Measurements from ENCODE around the gene IKZF1.

IKZF1 gene

DNA sequence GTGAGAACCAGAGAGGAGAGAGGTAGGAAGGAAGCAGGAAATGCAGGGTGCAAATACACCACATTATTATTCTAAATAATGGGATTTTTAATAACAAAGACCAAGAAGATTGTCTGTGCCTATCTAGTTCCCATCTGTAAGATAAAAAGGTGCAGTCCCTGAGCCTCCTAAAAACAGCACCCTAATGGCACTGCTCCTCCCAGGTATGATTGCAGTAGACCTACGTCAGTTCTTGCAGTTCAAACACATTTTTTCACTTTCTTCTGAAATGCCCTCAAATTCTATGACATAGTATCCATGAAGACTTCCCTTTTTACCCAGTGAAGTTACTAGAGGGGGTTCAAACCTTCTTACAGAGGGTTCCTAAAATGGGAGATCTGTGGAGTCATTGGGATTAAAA is 75.0 kb downstream of the IKZF1 start:
- no peak for DNase-seq

DNA sequence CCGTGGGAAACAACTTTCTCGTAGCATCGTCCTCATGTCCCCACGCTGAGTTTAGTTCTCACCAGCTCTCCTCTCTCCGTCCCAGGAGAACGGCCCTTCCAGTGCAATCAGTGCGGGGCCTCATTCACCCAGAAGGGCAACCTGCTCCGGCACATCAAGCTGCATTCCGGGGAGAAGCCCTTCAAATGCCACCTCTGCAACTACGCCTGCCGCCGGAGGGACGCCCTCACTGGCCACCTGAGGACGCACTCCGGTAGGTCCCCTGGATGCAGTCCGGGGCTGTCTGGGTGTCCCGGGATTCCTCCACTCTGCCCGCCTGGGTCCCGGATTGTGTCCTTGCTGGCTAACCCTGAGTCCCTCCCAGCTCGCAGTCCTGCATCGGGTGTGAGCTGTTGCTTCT is 77.9 kb downstream of the IKZF1 start:
- no peak for DNase-seq

DNA sequence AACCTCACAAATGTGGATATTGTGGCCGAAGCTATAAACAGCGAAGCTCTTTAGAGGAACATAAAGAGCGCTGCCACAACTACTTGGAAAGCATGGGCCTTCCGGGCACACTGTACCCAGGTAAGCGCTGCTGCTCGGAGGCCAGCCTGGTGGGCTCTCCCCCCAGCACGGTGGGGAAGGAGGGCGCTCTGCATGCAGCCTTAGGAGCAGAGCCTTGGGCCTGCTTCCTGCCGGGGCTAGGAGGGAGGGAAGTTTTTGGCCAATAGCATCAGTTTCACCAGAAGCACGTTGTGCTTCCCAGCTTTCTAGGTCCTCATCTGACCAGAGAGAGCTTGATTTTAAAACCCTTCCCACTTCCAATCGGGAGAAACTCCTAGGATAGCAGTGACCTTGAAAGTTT is 82.8 kb downstream of the IKZF1 start:
- DNase-seq: no peak

DNA sequence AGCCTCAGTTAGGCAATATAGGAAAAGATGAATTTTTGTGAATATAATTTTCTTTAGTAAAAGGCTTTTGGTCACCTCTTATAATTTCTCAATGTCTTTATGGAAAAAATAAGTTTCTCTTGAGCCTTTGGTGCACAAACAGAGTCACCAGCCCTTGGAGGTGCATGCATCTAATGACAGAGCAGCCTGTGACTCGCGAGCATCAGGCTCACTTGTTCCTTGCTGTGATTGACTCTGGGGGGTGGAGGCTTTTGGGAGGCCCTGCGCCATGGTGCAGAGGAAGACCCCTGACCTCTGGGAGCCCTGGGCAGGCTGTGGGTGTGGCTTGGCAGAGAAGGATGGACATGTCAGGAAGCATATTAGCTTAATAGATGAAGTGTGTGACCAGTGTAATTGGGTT is 85.4 kb downstream of the IKZF1 start:
- DNase-seq: no peak

DNA sequence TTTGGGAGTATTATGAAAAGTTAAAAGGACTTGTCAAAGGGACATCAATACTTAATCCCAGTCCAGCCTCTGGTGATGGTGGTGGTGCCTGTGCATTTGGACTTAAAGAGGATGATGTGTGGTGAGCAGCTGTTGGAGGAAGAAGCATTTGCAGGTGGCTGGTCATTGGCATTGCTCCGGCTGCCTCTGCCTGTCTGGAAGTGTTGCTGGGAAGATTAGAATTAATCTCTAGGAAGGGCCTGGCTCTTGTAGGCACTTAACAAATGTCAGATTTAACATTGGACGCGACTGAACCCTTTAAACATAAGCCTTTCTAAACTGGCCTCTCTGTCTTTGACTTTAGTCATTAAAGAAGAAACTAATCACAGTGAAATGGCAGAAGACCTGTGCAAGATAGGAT is 86.9 kb downstream of the IKZF1 start:
- no peak for DNase-seq

DNA sequence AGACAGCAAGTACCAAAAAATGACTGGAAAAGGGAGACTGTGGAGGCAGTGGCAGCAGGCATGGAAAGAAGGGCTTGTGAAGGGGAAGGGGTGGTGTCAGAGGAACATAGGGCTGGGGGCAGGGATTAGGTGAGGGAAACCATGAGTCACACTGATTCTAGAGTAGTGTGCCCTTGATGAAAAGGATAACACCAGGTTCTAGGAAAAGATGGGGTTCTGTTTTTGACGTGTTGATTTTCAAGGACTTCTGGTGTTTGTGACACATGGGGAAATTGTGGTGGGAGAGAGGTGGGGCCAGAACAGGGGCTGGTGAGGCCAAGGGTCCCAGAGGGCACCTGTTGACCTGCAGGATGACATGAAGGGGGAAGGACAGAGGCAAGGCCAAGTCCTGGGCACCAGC is 88.6 kb downstream of the IKZF1 start:
- no peak for DNase-seq

DNA sequence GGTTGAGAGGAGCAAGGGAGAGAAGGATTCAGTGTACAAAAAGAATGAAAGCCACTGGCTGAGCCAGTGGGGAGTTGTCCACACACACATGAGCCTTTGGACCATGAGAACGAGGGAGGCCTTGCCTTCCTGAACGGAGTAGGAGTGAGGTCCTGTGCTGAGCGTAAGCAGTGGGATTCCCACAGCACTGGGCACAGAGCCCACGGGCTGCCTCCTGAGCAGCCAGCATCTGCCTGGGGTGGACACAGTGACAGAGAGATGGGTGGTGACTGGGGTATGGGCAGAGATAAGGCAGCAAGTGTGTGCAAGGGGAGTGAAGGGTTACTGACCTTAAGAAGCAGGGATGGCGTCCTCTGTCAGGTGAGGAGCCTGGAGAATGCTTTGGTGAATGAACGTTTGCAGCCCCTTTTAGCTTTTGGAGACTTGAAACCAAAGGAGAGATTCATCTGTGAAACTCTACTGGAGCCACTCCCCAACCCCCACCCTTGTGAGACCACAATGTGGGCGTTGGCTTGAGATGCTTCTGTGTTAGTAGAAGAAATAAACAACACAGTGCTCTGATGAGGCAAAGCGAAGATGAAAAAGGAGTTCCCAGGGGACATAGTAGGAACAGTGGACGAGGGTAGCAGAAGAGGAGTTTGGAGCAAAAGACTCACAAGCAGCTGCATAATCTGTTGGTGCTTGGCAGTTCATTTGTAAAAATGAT is 89.2 kb downstream of the IKZF1 start:
- no peak for DNase-seq

DNA sequence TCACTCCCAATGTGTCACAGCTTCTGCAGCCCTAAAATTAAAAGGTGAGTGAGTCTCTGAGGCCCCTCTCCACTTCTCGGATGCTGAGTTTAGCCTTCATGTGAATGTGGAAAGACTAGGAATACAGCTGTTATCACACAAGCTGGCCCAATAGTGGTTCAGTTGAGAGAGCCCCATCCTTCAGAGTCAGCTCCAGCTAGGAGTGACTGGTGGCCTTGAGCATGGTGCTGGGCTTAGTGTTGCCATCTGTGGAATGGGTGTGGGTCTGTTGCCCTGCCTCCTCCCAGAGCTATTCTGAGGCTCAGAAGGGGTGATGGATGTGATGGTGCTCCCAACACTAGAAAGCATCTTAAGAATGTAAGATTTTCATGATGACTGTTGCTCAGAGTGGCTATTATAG is 89.8 kb downstream of the IKZF1 start:
- no peak for DNase-seq

DNA sequence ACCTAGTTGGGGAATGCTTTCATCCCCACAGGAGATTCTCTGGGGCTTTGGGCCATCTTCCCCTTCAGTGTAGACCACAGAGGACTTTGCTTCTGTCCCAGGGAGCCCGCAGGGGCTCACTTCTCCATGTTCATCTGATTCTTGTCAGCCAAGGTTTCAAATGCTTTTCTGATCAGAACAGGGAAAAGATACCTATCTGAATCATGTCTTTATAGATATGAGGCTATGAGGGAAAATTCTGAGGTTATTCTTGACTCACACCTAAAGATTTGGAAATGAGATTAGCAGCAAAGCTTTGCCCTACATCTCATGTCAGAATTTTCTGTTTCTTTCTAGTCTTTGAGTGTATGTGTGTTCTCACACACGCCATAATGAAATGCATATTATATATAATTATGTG is 92.3 kb downstream of the IKZF1 start:
- DNase-seq: no peak

DNA sequence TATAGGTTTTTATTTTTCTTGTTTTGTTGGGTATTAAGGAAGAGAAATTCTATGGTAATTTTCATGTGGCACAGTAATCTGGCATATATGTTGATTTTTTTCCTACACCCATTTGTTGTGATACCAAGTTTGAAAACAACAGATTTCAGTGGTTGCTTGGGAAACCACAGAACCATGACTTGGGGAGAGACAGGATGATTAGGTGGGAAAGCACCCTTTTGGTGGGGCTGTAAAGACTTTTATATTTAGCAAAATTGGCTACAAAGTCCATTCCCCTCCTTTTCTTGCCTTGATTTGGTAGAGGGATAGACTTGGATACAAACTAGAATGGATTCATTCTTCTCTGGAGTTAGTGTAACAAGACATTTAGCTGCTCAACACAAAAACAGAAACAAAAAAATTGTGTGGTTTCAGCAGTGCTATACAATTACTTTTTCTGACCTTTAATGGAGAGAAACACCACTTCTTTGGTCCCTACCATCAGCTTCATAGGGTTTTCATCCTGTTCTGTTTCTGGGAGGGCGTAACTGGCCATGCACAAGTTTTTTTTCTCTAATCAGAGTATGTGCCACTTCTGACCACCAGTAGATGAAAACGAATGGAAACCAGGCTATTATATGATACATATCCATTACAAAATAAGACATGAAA is 92.9 kb downstream of the IKZF1 start:
- DNase-seq: no peak

DNA sequence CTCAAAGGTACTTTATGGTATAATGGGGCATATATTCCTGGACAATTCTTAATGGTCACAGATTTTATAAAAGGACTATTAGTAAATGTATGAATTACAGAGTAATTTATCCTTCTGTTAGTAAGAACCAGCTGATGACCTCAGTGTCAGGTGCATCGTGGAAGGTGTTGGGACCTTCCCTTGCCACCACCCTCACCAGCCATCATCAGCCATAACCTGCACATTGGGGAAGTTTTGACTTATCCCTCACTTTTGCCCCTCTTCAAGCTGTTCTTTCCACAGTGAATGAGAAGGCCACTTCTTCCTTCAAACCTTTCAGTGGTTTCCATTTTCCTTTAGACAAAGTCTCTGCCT is 93.4 kb downstream of the IKZF1 start:
- no peak for DNase-seq

DNA sequence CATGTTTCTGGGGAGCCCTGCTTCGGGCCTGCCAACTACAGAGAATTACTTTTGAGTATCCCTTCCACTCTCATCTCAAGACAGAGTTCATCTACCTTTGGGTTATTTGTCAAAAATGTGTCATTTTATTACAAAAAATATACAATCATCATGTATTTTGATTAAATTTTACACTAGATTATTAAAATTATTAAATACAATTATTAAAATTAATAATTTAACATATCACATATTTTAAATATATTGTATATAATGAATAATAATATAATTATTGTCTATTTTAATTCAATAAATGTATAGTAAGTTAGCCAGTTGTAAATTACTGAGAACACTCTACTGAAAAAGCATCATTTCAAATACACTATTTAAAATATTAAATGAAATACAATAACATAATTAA is 94.7 kb downstream of the IKZF1 start:
- no peak for DNase-seq

DNA sequence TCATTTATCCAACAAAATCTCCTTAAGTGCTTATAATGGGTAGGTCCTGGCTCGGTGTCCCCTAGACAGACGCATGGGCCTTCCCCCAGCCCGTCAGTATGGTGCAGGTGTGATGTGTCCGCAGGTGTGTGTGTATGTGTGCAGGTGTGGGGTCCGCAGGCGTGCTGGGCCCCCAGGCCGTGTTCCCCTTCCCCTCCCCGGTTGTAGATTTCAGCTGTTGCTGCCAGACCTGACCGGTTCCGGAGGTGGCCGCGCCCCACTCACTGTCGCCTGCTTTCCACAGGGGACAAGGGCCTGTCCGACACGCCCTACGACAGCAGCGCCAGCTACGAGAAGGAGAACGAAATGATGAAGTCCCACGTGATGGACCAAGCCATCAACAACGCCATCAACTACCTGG is 95.1 kb downstream of the IKZF1 start:
- DNase-seq: no peak

DNA sequence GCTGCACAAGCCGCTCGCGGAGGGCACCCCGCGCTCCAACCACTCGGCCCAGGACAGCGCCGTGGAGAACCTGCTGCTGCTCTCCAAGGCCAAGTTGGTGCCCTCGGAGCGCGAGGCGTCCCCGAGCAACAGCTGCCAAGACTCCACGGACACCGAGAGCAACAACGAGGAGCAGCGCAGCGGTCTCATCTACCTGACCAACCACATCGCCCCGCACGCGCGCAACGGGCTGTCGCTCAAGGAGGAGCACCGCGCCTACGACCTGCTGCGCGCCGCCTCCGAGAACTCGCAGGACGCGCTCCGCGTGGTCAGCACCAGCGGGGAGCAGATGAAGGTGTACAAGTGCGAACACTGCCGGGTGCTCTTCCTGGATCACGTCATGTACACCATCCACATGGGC is 95.6 kb downstream of the IKZF1 start:
- no peak for DNase-seq

DNA sequence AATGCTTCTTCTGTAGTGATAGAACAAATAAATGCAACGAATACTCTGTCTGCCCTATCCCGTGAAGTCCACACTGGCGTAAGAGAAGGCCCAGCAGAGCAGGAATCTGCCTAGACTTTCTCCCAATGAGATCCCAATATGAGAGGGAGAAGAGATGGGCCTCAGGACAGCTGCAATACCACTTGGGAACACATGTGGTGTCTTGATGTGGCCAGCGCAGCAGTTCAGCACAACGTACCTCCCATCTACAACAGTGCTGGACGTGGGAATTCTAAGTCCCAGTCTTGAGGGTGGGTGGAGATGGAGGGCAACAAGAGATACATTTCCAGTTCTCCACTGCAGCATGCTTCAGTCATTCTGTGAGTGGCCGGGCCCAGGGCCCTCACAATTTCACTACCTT is 99.9 kb downstream of the IKZF1 start:
- DNase-seq: no peak

DNA sequence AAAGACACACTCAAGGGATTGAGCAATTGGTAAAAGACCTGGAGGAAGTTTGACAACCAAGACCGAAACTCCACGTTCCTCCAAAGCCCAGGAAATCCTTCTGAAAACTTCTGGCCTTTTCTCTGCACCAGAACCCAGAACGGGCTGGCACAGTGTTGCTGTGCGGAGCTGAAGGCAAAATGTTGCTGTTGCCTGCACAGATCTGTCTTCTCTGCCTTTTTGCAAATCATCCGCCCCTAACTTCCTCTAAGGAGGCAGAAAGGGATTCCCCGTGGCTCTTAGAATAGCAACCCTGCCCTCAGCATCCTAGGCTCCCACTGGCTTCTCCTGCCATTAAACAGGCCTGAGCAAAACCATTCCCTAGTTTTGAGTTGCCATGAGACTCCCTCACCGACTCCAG is 100.7 kb downstream of the IKZF1 start:
- DNase-seq: no peak

DNA sequence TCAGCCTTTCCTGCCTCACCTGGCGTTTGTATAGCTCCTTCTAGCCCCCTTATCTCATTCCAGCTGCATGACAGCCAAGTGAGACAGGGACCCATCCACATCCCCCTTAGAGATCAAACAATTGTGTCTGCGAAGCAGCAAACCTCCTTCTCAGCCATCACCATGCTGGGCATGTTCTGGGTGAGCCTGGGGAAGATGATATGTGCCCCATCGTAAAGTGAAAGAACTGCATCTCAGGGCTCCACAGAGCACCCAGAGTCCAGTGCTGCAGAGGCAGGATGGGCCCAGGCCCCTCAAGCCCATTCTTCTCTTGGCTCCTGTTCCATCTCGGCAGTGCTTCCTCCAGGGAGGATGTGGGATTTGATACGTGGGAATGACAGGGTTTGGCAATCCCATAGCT is 102.4 kb downstream of the IKZF1 start:
- DNase-seq: no peak

DNA sequence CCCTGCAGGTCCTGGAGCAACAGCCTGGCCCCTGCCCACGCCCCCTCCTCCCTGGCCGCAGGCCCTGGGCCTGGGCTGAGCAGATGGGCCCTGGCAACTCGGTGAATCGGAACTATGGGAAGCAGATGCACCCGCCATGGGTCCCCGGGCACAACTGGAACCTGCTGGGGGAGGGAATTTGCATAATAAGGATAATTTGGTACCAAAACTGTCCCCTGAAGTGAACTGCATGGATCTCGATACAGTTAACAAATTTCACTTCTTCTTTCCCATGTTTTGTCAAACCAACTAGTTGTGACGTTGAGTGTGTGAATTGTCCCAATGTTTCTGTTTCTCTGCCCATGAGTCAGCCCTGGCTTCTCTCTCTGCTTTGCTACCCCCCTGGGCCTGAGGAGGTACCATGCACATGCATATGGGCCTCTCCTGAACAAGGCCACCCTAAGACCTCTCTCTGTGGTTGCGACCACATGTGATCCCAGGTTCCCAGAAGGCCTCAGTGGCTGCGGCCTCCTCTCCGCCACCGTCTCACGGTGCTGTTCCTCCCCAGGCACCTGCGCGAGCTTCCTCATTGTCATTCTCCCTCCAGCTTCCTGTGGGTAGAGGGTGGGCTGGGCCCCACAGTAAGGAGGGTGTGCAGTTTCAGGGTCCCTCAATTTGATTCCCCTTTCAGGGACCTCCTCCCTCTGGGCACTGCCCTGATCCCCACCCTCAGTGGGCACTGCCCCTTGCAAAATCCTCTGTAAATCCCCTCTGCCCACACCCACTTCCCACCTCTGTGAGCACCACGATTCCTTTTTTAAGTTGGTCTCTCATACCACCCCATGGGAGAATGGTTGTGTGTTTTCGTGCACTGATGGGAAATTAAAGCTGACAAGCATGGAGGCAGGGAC is 105.6 kb downstream of the IKZF1 start:
- DNase-seq: no peak

DNA sequence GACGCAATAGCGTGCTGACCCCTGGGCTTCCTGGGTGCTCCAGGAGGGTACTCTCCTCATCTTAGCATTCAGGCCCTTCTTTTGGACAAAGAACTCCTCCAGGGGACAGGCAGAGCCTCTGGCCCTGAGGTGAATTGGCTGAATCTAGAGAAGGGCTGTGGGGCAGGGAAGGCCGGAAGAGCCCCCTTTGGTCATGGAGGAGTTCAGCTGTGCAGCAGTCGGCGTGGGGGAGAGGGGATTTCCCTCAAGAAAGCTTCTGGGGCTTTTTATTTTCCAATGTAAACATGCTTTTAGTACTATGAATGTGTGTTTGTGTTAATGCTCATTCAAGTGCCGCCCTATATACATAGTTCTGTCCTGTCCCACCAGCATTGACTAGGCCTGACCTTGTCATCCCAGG is 106.8 kb downstream of the IKZF1 start:
- no peak for DNase-seq

DNA sequence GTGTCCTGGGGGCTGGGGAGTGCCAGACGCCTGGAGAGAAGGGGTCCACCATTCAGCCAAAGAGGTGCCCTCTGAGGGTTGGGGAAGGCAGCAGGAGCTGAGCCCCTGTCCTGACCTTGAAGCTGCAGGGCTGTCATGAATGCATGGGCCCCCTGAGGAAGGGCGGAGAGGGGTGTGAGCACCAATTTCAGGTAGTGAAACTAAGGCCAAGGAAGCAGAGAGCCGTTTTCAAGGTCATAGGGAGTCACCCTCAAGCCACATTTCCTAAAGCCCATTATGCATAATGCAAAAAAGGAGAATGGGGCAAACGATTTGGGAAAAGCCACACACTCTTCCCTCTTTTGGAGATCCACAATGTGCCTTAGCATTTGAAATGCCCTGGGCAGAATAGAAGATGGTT is 108.5 kb downstream of the IKZF1 start:
- no peak for DNase-seq

DNA sequence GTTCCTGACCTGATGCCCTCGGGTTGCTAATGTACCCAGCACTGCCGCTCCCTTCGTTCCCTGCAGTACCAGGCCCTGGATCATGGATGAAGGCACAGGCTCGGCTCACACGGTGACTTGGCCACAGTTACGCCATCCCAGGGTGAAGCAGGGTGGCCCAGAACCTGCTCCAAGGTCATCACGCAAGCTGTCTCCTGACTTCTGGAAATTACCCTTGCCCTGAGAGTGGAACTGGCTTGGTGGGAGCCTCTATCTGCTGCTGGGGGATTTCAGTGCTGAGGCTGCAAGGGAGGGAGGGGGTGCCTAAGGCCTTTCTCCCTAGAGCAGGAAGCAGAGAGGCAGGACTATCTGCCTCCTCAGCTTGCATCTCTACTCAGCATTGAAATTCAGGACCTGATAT is 109.0 kb downstream of the IKZF1 start:
- DNase-seq: no peak

DNA sequence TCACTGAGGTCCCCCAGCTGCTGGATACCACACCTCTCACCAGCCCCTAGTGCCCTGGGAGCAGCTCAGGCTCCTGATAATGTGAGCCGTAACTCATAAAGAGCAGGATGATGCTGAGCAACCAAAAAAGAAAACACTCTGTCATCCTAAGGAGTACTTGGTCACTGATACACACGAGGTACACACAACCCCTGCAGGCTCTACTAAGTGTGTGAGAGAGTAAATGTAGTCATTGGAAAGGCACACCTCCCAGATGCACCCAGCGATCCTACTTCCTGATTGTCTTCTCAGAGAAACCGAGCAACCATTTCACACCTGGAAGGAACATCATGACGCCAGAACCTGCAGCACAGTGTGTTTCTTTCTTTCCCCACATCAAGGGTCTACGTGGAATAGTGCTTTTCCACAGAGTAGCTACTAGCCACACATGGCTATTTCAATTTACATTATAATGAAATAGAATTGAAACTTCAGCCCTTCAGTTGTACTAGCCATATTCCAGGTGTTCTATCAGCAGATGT is 111.4 kb downstream of the IKZF1 start:
- no peak for DNase-seq

DNA sequence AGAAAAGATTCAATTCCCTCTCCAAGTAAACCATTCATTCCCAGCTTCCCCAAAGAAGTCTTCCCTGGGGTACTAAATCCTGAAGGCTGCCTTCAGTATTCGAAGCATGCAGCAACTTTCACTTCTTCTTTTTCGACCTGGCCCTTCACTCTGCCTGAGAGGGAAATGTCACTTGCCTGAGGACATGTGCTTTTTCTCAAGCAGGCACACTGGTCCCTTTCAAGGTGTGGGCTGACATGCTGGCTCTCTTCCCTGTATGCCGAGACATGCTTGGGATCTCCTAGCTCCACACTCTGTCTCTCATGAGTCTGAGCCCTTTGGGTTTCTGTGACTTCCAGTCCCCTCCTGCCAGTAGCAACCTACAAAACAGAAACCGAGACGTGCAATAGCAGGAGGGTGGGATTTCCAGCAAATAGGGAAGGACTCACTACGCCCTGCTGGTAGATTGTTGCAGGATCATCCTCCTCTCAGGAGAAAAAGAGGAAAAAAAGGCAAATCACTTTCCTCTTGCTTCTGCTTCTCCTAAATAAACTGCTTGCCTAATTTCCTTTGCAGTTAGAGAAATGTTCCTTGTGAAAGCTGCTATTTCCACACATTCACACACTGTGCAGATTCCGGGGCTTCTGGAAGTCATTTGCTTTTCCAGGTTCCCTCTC is 112.1 kb downstream of the IKZF1 start:
- DNase-seq: no peak
